OCI-LY3 (cell line): ENCODE results near the gene PRDX6.

Source experiments
- H2AFZ ChIP-seq: fragments of 200-600, 300-600 bp; shearing (Covaris generic); 2 replicates; pipeline ENCODE4 v1.6.0; 2014; ENCODE audit warnings: antibody characterized with exemption, low read depth, low read length
- H3K27ac ChIP-seq: fragments of 200-600, 300-600 bp; sonication (generic); 2 replicates; pipeline ENCODE4 v1.5.1; 2014; ENCODE audit warnings: mild to moderate bottlenecking, low read length, moderate library complexity, mixed read lengths
- H3K27me3 ChIP-seq: fragments of 200-600, 300-600 bp; sonication (generic); 2 replicates; pipeline ENCODE4 v1.6.1; 2014; ENCODE audit warnings: low read depth, low read length, mixed read lengths
- H3K36me3 ChIP-seq: fragments of 200-600, 300-600 bp; sonication (generic); replicated peaks from 2 replicates; pipeline ENCODE3; 2014; ENCODE audit warnings: low read depth, low read length, mixed read lengths
- H3K4me1 ChIP-seq: fragments of 300-600, 200-600 bp; sonication (generic); 2 replicates; pipeline ENCODE4 v1.6.1; 2014; ENCODE audit warnings: low read length, mixed read lengths
- H3K4me2 ChIP-seq: fragments of 200-600, 300-600 bp; sonication (generic); 2 replicates; pipeline ENCODE4 v1.6.1; 2014; ENCODE audit warnings: low read length, mixed read lengths
- H3K4me3 ChIP-seq: fragments of 300-600, 200-600 bp; sonication (generic); 2 replicates; pipeline ENCODE4 v1.5.1; 2014; ENCODE audit warnings: antibody characterized with exemption, mild to moderate bottlenecking, low read length, moderate library complexity
- H3K79me2 ChIP-seq: fragments of 300-600, 200-600 bp; shearing (Covaris generic); 2 replicates; pipeline ENCODE4 v1.6.1; 2014; ENCODE audit warnings: mild to moderate bottlenecking, low read length, mixed read lengths
- H3K9ac ChIP-seq: fragments of 300-600, 200-600 bp; shearing (Covaris generic); 2 replicates; pipeline ENCODE4 v1.6.0; 2014; ENCODE audit warnings: mild to moderate bottlenecking, low read length, moderate library complexity
- H3K9me3 ChIP-seq: fragments of 200-600, 300-600 bp; shearing (Covaris generic); 2 replicates; pipeline ENCODE4 v1.6.1; 2014; ENCODE audit warnings: low read length, mixed read lengths; ENCODE audit not compliant: insufficient read depth
- H4K20me1 ChIP-seq: fragments of 200-600, 300-600 bp; sonication (generic); 2 replicates; pipeline ENCODE4 v1.6.1; 2016; ENCODE audit warnings: low read length, mixed read lengths; ENCODE audit not compliant: insufficient read depth
- EZH2phosphoT487 ChIP-seq: fragments of 200-600 bp; shearing (Covaris generic); IDR thresholded peaks from 2 replicates; pipeline ENCODE4 v1.6.1; 2018; ENCODE audit warnings: antibody characterized with exemption, mixed run types, low read depth
- TF ChIP-seq, protein P1 (sequence below): fragments of 200-600, 300-600 bp; sonication (generic); IDR thresholded peaks from 2 replicates; pipeline ENCODE4 v1.5.1; 2014; ENCODE audit warnings: antibody characterized with exemption, low read length, low read depth

PRDX6 gene

DNA sequence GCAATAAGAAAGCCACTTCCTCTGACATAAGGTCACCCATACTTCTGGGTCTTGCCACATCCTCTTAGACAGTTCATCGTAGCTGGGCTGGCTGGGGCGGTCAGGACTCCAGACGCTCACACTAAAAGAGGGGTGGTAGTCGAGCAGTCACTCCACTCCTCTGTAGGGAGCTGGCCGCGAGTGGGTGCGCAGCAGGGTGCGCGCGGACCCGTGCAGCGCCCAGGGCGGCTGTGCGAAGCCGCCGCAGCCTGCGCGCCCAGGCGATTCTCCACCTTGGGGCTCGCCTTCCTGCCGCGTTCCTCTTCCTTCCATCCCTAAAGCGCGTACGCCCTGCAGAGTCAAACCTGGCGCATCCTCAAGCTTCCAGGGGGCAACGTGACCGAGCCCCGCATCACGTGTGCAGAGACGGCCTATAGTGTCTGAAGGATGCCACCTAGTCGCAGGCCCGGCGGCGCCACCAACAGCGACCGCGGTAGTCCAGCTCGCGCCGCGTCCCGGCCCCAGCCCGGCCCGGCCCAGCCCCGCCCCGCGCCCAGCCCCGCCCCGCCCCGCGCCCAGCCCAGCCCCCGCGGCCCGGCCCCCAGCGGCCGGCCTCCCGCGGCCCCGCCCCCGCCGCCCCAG, 360 bp upstream of the PRDX6 start:
- Histone ChIP-seq H3K27me3 (no peaks in the 10 kb centered on the region), H3K4me3 (peak overlapping the region; percentile 94), H3K4me2 (peak overlapping the region; percentile 87), H3K79me2 (peaks cover 35% of the 10 kb centered on the region), H3K36me3 (peaks cover 35% of the 10 kb centered on the region), H3K9me3 (no peaks in the 10 kb centered on the region), H2AFZ (peak overlapping the region; percentile 96), H3K27ac (peak overlapping the region; percentile 50), H4K20me1 (peaks cover 20% of the 10 kb centered on the region), H3K9ac (peak overlapping the region; percentile 82), H3K4me1 (peaks cover 25% of the 10 kb centered on the region)
- TF ChIP-seq, protein P1, sequence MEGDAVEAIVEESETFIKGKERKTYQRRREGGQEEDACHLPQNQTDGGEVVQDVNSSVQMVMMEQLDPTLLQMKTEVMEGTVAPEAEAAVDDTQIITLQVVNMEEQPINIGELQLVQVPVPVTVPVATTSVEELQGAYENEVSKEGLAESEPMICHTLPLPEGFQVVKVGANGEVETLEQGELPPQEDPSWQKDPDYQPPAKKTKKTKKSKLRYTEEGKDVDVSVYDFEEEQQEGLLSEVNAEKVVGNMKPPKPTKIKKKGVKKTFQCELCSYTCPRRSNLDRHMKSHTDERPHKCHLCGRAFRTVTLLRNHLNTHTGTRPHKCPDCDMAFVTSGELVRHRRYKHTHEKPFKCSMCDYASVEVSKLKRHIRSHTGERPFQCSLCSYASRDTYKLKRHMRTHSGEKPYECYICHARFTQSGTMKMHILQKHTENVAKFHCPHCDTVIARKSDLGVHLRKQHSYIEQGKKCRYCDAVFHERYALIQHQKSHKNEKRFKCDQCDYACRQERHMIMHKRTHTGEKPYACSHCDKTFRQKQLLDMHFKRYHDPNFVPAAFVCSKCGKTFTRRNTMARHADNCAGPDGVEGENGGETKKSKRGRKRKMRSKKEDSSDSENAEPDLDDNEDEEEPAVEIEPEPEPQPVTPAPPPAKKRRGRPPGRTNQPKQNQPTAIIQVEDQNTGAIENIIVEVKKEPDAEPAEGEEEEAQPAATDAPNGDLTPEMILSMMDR: no peak; the same call in 1 of the 2 replicates
- TF ChIP-seq EZH2phosphoT487: no peak

DNA sequence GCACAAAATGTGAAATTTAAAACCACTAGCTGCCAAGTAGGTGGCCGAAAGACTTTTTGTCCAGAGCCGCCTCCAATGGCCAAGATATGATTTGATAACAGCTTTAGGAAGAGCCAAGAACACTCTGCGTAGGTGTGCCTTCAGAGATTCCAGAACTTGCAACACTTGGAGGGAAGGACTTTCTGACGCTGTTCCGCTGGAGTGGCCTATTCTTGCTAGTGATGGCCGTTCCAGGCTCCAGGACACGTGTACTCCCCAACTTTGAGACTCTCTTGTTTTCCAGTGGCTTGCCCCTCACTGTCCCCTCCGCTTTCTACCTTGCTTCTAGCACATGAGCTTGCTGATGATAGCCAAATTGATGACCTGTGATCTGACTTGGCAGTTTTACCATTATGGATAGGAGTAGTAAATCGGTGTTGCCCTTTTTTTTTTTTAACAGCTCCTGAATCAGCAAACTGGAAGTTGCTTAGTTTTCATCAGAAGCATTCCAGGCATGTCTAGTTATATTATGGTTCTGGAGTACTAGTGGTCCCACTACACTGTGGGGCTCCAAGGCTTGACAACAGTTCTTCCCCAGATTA, 1.0 kb downstream of the PRDX6 start:
- H2AFZ ChIP-seq: no peak overlapping the region
- H3K9ac ChIP-seq: peak overlapping the region; percentile 91
- H3K27ac ChIP-seq: no peak overlapping the region
- H3K4me1 ChIP-seq: peaks cover 31% of the 10 kb centered on the region
- H3K4me2 ChIP-seq: peak overlapping the region; percentile 94
- TF ChIP-seq EZH2phosphoT487: no peak
- TF ChIP-seq, protein P1: no peak
- peaks cover 43% of the 10 kb centered on the region for H3K36me3 ChIP-seq
- peaks cover 20% of the 10 kb centered on the region for H4K20me1 ChIP-seq
- H3K79me2 ChIP-seq: peaks cover 35% of the 10 kb centered on the region
- H3K4me3 ChIP-seq: peak overlapping the region; percentile 94
- H3K9me3 ChIP-seq: no peaks in the 10 kb centered on the region
- H3K27me3 ChIP-seq: no peaks in the 10 kb centered on the region

DNA sequence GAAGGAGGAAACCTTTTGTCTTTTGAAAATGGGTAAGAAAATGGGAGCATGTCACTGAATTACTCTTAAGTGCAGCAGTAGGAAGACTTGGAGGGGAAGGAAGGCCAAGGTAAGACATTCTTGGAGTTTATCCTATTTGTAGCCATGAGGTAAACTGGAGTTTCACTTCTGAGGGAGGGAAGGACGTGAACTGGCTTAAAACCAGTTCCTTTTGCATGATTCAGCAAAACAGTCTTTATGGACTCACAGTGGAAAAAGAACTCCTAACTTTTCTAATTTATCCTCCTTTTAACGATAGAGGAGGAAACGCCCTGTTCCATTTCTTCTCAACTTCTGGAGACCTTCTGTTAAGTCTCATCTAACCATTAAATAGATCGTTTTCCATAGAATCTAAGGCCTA, 2.5 kb downstream of the PRDX6 start:
- Histone ChIP-seq H2AFZ (no peak overlapping the region), H3K4me2 (no peak overlapping the region), H3K9ac (no peak overlapping the region), H3K36me3 (peaks cover 48% of the 10 kb centered on the region), H3K27me3 (no peaks in the 10 kb centered on the region), H3K79me2 (peaks cover 35% of the 10 kb centered on the region), H3K9me3 (no peaks in the 10 kb centered on the region), H3K4me1 (peaks cover 31% of the 10 kb centered on the region), H3K4me3 (no peak overlapping the region), H3K27ac (no peak overlapping the region), H4K20me1 (peaks cover 20% of the 10 kb centered on the region)
- TF ChIP-seq, protein P1: no peak
- TF ChIP-seq EZH2phosphoT487: no peak

DNA sequence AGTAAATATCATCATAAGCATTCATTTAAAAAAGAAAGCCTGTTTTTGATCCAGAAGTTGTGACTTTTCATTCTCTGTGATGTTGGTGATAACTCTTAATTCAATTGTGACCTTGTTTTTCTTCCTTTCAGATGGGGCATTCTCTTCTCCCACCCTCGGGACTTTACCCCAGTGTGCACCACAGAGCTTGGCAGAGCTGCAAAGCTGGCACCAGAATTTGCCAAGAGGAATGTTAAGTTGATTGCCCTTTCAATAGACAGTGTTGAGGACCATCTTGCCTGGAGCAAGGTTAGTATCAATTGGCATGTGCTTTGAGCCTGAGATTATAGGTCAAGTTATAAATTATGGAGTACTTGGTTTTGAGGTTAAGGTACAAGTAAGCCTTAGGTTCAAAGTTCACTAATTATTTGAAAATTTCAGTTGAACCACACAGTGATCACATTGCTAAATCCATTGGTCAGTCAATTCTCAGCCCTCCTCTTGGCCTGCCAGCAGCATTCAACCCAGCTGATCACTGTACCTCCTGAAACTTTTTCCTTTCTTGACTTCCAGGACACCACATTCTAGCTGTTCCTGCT, 4.1 kb downstream of the PRDX6 start:
- Histone ChIP-seq H2AFZ (no peak overlapping the region), H3K27ac (no peak overlapping the region), H3K27me3 (no peaks in the 10 kb centered on the region), H3K36me3 (peaks cover 64% of the 10 kb centered on the region), H3K79me2 (peaks cover 31% of the 10 kb centered on the region), H3K9me3 (no peaks in the 10 kb centered on the region), H3K9ac (no peak overlapping the region), H3K4me3 (no peak overlapping the region), H3K4me2 (no peak overlapping the region), H4K20me1 (peaks cover 20% of the 10 kb centered on the region), H3K4me1 (peaks cover 23% of the 10 kb centered on the region)
- TF ChIP-seq EZH2phosphoT487: no peak
